ENCODE results near the gene ELL3. TPM values are rescaled to one million over a fixed set of nuclear protein-coding genes. Genes with fewer than 3 reads are reported as not detected.

Gene ELL3
- total and polyA plus RNA-seq, 2 of the 8 experiments (the other 6 are each of a cell fraction or from before 2014, with no cell fraction given), result 9.2 to 13.7 TPM

DNA sequence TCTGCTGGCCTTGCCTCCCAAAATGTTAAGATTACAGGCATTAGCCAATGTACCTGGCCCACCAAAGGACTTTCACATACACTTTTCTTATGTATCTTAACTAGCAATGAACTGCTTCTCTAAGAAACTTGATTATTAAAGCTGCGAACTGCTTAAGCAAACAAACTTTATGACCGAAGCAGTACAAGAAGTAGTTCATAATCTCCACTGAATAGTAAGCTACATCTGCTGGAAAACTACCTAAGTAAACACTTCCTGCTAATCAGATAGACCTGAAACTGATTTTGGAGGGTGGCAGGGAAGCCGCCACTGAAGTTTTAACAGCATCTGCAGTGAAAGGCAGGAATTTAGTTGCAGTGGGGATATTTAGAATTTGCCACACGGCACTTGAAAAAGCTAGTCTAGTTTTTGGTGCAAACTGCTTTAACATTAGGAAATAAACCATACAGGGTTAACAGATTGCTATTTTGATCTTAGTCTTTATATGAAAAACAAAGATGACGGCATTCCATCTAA lies 31.7 kb upstream of the ELL3 start:
- Histone ChIP-seq H2AFZ (ENCODE audit: low read length) (no peak overlapping the region), H3K4me3 (ENCODE audit: extremely low read depth in 1 of 4, insufficient read depth in 2 of 4, low read depth in 3 of 4, low read length in 4 of 4) (no peak overlapping the region), H3K9me3 (ENCODE audit: insufficient read depth in 2 of 2, low read depth in 1 of 2, low read length in 1 of 2) (no peaks in the 10 kb centered on the region), H2BK15ac (ENCODE audit: low read length) (no peak overlapping the region), H3K36me3 (ENCODE audit: control insufficient read depth in 2 of 4, insufficient read depth in 4 of 4, low read length in 3 of 4) (peaks cover 26 to 86% (median 66%) of the 10 kb centered on the region in 4 experiments), H3K23ac (ENCODE audit: insufficient read length) (no peak overlapping the region), H3K4ac (replicated peaks; ENCODE audit: insufficient read length, low read depth, low read length) (no peak overlapping the region), H3K9ac (replicated peaks in 1 of 4; ENCODE audit: extremely low read depth in 1 of 4, low read depth in 3 of 4, low read length in 3 of 4) (no peak overlapping the region), H2BK120ac (replicated peaks; ENCODE audit: low read depth, low read length) (no peak overlapping the region), H2BK12ac (ENCODE audit: low read depth, low read length) (no peak overlapping the region), H3K79me2 (ENCODE audit: control insufficient read depth in 1 of 2, insufficient read depth in 2 of 2, low read length in 2 of 2) (no peaks in the 10 kb centered on the region), H2AK5ac (ENCODE audit: low read depth, low read length) (no peak overlapping the region), H3K23me2 (ENCODE audit: low read depth, low read length) (no peaks in the 10 kb centered on the region), H3K4me1 (replicated peaks in 1 of 4; ENCODE audit: control insufficient read depth in 3 of 4, insufficient read depth in 4 of 4, low read length in 3 of 4) (no peaks in the 10 kb centered on the region), H3K18ac (ENCODE audit: extremely low read depth, low read length) (no peak overlapping the region), H2BK5ac (ENCODE audit: low read depth, low read length) (no peak overlapping the region), H3K79me1 (ENCODE audit: low read depth, low read length) (no peaks in the 10 kb centered on the region), H3K14ac (ENCODE audit: insufficient read length) (no peak overlapping the region), H3K56ac (replicated peaks; ENCODE audit: insufficient read length, low read depth, low read length) (no peak overlapping the region), H4K91ac (replicated peaks; ENCODE audit: insufficient read length, low read length) (no peak overlapping the region), H3K27ac (ENCODE audit: low read depth, low read length) (no peak overlapping the region), H4K8ac (ENCODE audit: extremely low read depth, insufficient read depth, low read length) (no peak overlapping the region), H3K4me2 (ENCODE audit: insufficient read depth in 1 of 2, low read depth in 2 of 2, low read length in 2 of 2) (no peak overlapping the region), H3K27me3 (replicated peaks in 1 of 4; ENCODE audit: control insufficient read depth in 3 of 4, extremely low read depth in 1 of 4, insufficient read depth in 3 of 4, low read length in 3 of 4) (peaks cover 0 to 1% (median 0%) of the 10 kb centered on the region in 4 experiments; a peak in 1 of 7 replicates), H2BK20ac (ENCODE audit: low read length) (no peak overlapping the region), H4K20me1 (replicated peaks in 1 of 2; ENCODE audit: control insufficient read depth in 1 of 2, insufficient read depth in 2 of 2, low read length in 2 of 2) (peaks cover 0 to 1% of the 10 kb centered on the region in 2 experiments), H4K5ac (ENCODE audit: insufficient read length, low read depth, low read length) (no peak overlapping the region)
- DNase-seq (ENCODE audit: low read depth in 1 of 2, low spot score in 2 of 2) (no peak), FAIRE-seq (no peak)
- ChIA-PET POLR2A (ENCODE audit: partially characterized antibody) (interaction anchor here (6.5 kb wide), 1 partner anchor 10 kb away, joined by 71 read pairs; the partner anchor contains the start of genes HYPK and SERINC4), CTCF (ENCODE audit: partially characterized antibody) (interaction anchor here (1.2 to 1.3 kb wide), 2 partner anchors 38 to 40 kb away, joined by 4 read pairs; no protein-coding TSS in a partner anchor)
- 95% methylated on average over 5 of the region's 5 CpGs; no CpG with 5 or more reads in 1 of the 2 experiments for WGBS, 2 experiments (ENCODE audit: extremely low coverage in 1 of 2, insufficient coverage in 1 of 2, insufficient read length in 1 of 2, insufficient replicate concordance in 2 of 2, low coverage in 1 of 2, low lambda C conversion rate in 2 of 2, missing lambda C conversion rate in 1 of 2)
- TF ChIP-seq SIN3A (conservative IDR thresholded peaks at IDR 0.05 in 1 of 2, IDR thresholded peaks at IDR 0.05 in 1 of 2; ENCODE audit: low read depth in 1 of 2, low read length in 2 of 2), result no peak
- TF ChIP-seq RBBP5 (IDR thresholded peaks at IDR 0.05; ENCODE audit: borderline replicate concordance, low read depth, low read length), result no peak
- no peak for TF ChIP-seq SRF (IDR thresholded peaks at IDR 0.05; ENCODE audit: low read depth, low read length)
